DMS153 (cell line): Measurements from ENCODE around the gene LIPF.
"Not testable (repeated sequence)": the region's sequence is repeated elsewhere in the genome, so short reads cannot be mapped to it uniquely, and the experiment has no call there.

ENCODE experiments used
- DNase-seq: peaks from one replicate; lab custom pipeline; 2025; lab: John Stamatoyannopoulos, UW

The LIPF gene

GRCh38 chr10:88664142-88664541, at the start of gene LIPF:
Gene LIPF (plus strand): TSS chr10:88664442. CDS start chr10:88667298, 2,856 bp downstream.
- no peak for DNase-seq

GRCh38 chr10:88616250-88616977, 47.8 kb upstream of the LIPF start:
- peak; percentile 2 for DNase-seq

GRCh38 chr10:88617772-88618300, 46.4 kb upstream of the LIPF start:
- DNase-seq: no peak

GRCh38 chr10:88618496-88618895, 45.7 kb upstream of the LIPF start:
- DNase-seq: no peak

- DNase-seq: no peak
Observed at GRCh38 chr10:88620441-88620840, 43.8 kb upstream of the LIPF start.

- DNase-seq: no peak
Observed at GRCh38 chr10:88623835-88624234, 40.4 kb upstream of the LIPF start.

- DNase-seq: no peak
Observed at GRCh38 chr10:88624840-88625239, 39.4 kb upstream of the LIPF start.

GRCh38 chr10:88640186-88640585, 24.1 kb upstream of the LIPF start:
- no peak for DNase-seq

- DNase-seq: no peak
Observed at GRCh38 chr10:88642209-88642608, 22.0 kb upstream of the LIPF start.

- no peak for DNase-seq
Observed at GRCh38 chr10:88642963-88643362, 21.3 kb upstream of the LIPF start.

GRCh38 chr10:88647061-88647615, 17.1 kb upstream of the LIPF start:
- no peak for DNase-seq

GRCh38 chr10:88651101-88651551, 13.1 kb upstream of the LIPF start:
- DNase-seq: no peak

GRCh38 chr10:88652616-88653015, 11.6 kb upstream of the LIPF start:
- DNase-seq: no peak

GRCh38 chr10:88657901-88658300, 6.3 kb upstream of the LIPF start:
- no peak for DNase-seq

- DNase-seq: no peak
Observed at GRCh38 chr10:88659725-88660597, 4.3 kb upstream of the LIPF start.

- no peak for DNase-seq
Observed at GRCh38 chr10:88660598-88660884, 3.7 kb upstream of the LIPF start.

GRCh38 chr10:88661018-88661417, 3.2 kb upstream of the LIPF start:
- DNase-seq: no peak

GRCh38 chr10:88661577-88661976, 2.7 kb upstream of the LIPF start:
- DNase-seq: no peak

GRCh38 chr10:88663153-88663552, 1.1 kb upstream of the LIPF start:
- DNase-seq: not testable (repeated sequence)

- DNase-seq: no peak
Observed at GRCh38 chr10:88668465-88668864, 4.2 kb downstream of the LIPF start.

- DNase-seq: no peak
Observed at GRCh38 chr10:88670497-88670896, 6.3 kb downstream of the LIPF start.

GRCh38 chr10:88672041-88672440, 7.8 kb downstream of the LIPF start:
- no peak for DNase-seq
